GM12878 (cell line): ENCODE results near the gene MKNK1.

Experiments
- RELA ChIP-seq: fragments of 450-650 bp; IDR thresholded peaks from 2 replicates; pipeline ENCODE4 v1.8.0; 2014; ENCODE audit warnings: borderline replicate concordance; ENCODE audit not compliant: partially characterized antibody
- TF ChIP-seq, protein P1 (sequence below): IDR thresholded peaks from 2 replicates; pipeline ENCODE4 v1.6.1; 2012; ENCODE audit warnings: mild to moderate bottlenecking, low read depth, low read length

GRCh38 chr1:46515576-46515975 lies 88.5 kb downstream of the MKNK1 start:
- TF ChIP-seq, protein P1, sequence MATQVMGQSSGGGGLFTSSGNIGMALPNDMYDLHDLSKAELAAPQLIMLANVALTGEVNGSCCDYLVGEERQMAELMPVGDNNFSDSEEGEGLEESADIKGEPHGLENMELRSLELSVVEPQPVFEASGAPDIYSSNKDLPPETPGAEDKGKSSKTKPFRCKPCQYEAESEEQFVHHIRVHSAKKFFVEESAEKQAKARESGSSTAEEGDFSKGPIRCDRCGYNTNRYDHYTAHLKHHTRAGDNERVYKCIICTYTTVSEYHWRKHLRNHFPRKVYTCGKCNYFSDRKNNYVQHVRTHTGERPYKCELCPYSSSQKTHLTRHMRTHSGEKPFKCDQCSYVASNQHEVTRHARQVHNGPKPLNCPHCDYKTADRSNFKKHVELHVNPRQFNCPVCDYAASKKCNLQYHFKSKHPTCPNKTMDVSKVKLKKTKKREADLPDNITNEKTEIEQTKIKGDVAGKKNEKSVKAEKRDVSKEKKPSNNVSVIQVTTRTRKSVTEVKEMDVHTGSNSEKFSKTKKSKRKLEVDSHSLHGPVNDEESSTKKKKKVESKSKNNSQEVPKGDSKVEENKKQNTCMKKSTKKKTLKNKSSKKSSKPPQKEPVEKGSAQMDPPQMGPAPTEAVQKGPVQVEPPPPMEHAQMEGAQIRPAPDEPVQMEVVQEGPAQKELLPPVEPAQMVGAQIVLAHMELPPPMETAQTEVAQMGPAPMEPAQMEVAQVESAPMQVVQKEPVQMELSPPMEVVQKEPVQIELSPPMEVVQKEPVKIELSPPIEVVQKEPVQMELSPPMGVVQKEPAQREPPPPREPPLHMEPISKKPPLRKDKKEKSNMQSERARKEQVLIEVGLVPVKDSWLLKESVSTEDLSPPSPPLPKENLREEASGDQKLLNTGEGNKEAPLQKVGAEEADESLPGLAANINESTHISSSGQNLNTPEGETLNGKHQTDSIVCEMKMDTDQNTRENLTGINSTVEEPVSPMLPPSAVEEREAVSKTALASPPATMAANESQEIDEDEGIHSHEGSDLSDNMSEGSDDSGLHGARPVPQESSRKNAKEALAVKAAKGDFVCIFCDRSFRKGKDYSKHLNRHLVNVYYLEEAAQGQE, result no peak
- no peak for TF ChIP-seq RELA
